NCI-H1048 (cell line): ENCODE data around the gene HIGD2B.
A peak's percentile ranks its signal among the peaks of the same experiment; 100 is the strongest.
"Not testable (repeated sequence)": the region's sequence is repeated elsewhere in the genome, so short reads cannot be mapped to it uniquely, and the experiment has no call there.

Source experiments
- DNase-seq: peaks from one replicate; lab custom pipeline; 2025; lab: John Stamatoyannopoulos, UW

HIGD2B gene, protein sequence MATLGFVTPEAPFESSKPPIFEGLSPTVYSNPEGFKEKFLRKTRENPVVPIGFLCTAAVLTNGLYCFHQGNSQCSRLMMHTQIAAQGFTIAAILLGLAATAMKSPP

DNA sequence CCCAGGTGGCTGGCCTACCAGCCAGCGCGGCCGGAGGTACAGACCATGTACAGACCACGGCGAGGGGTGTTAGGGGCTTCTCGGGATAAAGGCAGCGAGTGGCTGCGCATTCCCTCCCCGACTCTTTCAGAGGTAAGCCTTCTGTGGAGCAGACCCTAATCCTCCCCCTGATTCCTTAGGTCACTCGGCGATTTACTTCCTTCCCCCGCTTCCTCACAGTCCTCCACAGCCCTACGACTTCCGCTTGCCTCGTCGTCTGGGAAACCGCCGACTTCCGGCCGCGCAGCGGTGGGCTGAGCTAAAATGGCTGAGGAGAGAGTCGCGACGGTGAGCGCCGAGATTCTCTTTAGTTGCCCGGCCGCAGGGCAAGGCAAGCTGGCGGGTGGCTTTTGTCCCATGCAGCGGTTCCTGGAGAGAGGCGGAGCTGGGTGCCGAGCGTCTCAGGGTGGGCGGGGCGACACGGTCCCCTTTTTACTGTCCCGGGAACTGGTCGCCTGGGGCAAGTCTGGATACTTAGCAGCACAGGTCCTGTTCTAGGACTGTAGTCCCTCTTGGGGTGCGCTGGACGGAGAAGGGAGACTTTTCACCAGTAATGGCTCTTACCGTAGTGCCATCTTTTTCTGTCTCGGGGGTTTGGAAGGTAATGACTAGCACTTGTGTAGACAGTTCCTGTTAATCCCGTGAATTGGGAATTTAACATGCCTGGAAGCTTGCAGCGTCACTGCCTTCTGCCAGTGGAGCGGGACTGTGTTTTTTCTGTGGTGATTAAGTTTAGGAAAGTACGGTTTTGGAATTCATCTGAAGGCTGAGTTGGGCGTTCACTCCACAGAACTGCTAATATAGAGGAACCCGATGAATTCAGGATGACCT is at the start of gene HIGD2B, which contains the start of gene BBS4:
Gene HIGD2B, minus strand, starts transcription at position 258 of the 870 bp plus-strand sequence. CDS start 9,808 bp downstream, outside the sequence.
Gene BBS4, plus strand, starts transcription at position 283 of the 870 bp plus-strand sequence. Its CDS starts 21 bp downstream, at position 304.
- no peak for DNase-seq

DNA sequence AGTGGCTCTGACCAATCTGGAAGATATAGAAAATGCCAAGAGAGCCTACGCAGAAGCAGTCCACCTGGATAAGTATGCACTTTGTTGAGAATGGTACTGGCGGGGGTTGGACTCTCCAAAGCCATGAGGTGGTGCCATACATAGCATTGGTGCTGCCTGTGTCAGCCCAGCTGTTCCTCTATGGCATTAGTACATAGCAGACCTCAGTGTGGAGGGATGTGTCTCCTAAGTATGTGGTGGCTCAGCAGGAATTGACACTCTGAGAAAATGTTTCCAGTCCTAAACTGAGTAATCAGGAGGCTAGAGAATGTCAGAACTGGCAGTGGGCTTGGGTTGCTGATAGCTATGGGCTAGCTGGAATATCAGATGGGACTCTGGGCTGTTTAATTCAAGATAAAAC is 49.1 kb upstream of the HIGD2B start:
- no peak for DNase-seq

DNA sequence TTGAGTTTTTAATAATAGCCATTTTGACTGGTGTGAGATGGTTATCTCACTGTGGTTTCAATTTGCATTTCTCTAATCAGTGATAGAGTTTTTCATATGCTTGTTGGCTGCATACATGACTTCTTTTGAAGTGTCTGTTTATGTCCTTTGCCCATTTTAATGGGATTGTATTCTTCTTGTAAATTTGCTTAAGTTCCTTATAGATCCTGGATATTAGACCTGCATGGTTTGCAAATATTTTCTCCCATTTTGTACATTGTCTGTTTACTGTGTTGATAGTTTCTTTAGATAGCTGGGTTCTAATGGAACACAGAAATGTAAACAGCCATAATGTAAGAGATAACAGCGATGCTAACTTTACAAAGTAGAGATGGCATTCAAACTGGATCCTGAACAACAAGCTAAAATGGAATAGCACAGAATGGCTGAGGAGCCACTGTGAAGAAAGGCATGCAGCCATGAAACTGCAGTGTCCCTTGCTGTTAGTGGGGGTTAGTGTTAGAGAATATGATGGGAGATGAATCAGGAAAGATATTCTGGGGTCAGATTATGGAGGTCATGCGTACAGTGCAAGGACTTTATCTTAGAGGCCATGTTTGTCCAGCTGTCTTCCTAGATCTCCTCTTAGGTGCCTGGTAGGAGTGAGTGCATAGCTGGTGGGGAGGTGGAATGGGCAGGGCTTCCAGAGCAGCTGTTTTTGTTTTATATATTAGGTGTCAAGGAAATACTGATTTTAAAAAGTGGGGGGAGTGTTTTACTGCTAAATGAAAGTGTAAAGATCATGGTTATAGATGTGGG is 48.2 kb upstream of the HIGD2B start:
- no peak for DNase-seq

DNA sequence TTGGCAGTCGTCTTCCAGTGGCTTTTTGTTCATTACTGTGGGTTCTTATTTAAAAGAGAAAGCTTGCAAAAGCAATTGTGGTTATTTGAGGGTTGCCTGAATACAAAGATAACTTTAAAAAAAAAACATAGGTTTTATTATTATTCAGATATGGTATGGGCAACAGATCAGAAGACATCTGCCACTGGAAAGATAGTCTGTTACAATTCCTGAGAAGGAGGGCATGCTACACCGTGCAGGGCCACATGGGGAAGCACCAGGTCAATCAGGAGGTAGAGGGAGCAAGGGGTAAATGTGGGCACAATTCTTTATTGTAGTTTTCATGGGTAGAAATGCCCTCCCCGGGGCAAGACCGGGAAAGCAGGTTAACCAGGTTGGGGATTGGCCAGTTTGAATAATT is 46.5 kb upstream of the HIGD2B start:
- no peak for DNase-seq

DNA sequence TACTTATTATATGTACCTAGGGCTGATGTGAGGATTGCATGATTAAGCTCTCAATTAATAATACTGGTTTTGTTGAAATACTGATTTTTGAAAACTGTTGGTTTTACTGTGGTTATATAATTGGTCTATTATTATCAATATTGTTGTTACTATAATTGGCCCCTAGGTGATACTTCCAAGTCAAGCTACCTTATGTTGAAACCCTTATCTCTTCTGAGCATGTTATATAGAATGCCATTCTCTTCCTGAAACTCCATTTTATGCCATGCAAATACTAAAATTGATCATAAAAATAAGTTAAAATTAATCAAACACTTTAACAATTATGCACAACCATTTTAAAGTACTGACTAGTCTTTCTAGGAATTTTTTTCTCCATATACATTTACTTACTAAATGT is 46.1 kb upstream of the HIGD2B start:
- no peak for DNase-seq

DNA sequence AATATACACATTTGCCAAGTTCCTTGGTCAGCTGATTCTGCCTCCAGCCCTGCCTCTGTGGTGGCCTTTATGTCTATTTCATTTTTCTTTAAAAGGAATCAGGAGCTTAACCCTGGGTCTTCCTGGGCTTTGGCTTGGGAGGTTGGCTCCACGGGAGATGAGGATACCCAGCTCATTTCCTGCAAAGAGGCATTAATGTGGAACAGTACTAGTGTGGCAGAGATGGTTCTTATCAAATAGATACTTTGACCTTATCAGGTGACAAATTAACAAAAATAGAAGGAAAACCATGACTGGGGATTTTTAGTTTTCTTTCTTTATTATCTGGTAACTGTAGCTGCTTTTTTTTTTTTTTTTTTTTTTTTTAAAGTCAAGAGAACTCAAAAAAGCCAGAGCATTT is 42.8 kb upstream of the HIGD2B start:
- DNase-seq: no peak

DNA sequence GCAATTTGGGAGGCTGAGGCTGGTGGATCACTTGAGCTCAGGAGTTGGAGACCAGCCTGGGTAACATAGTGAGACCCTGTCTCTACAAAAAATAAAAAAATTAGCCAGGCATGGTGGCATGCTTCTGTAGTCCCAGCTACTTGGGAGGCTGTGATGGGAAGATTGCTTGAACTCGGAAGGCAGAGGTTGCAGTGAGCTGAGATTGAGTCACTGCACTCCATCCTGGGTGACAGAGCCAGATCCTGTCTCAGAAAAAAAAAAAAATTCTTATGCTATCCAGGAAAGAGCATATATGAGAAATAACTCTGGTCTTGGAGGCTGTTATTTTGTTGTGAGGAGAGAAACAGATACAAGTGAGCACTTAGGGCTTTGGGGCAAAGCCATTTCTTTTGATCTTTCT is 42.3 kb upstream of the HIGD2B start:
- DNase-seq: not testable (repeated sequence)

DNA sequence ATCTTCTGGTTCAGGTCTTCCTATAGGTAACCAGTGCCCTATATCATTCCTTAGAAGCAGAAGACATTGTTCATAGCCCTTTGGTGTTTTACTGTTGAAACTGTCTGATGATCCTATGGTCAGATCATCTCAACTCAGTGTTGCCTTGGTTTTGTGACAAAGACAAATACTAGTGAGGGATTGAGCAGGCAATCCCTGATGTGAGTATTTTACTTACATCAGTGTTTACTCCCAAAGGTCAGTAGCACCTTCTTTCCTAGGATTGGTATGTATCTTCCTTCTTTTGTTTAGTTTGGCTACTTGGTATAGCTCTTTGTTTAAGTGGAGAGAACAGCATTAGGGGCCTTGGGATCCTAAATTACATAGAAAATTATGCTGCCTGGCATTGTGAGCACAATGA is 41.2 kb upstream of the HIGD2B start:
- no peak for DNase-seq

DNA sequence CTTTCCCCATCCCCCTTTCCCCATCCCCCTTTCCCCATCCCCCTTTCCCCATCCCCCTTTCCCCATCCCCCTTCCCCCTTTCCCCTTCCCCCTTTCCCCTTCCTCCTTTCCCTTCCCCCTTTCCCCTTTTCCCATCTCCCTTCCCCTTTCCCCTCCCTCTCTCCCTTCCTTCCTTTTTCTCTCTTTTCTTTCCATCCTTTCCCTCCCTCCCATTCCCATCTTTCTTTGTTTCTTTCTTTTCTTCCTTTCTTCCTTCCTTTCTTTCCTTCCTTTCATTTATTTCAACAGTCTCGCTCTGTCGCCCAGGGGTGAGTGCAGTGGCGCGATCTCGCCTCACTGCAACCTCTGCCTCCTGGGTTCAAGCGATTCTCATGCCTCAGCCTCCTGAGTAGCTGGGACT is 39.9 kb upstream of the HIGD2B start:
- DNase-seq: not testable (repeated sequence)

DNA sequence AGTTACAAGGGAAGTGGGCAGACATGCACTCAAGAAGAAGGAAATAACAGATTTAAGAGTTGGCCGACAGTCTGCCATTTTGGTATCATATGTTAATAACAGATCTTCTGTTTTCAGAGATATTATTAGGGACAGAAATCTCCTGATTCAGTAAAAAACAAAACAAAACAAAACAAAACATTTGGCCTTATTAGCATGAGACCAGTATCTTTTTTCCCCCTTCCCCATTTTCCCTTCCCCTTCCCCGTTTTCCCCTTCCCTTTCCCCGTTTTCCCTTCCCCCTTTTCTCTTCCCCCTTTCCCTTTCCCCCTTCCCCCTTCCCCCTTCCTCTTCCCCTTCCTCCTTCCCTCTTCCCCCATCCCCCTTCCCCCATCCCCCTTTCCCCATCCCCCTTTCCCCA is 39.5 kb upstream of the HIGD2B start:
- DNase-seq: no peak

DNA sequence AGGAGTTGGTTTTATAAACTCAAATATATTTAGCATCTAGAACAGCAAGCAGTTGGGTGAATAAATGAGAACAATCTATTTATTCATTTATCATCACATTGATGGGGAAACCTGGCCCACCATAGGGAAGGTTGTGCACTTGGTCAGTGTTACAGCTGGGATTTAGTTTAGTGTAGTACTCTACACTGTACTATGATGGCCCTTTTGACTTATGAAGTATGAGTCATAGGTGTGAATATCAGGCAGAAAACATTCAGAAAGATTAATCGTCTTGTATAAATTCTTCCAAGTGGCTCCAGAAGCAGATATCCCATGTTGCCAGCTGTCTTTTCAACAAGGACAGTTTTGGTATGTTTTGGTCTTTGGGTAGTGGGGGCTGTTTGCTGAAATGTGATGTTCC is 38.0 kb upstream of the HIGD2B start:
- no peak for DNase-seq

DNA sequence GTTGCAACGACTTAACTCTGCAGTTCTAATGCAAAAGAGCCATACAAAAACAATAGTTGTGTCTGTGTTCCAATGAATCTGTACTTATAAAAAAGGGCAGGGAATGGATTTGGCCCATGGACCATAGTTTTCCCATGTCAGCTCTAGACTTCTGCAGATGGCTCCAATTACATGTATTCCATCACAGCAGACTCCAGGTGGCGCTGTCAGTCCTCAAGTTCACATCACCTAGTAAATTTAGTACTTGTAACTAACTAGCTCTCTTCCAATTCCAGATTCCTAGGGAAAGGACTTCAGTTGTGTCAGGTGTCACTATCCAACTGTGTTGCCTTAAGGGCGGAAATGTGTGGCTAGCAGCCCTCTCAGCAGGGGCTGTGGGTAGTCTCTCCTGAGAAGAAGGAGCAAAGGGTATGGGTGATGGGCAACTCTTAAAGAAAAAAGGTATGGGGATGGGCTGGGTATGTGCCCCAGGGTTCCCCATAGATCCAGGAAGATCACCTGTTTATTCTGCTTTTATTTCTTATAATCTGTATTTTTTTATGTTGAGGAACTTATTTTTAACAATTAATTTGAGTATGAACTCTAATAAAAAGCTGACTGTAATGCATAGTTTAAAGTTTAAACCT is 36.2 kb upstream of the HIGD2B start:
- DNase-seq: peak; percentile 17

DNA sequence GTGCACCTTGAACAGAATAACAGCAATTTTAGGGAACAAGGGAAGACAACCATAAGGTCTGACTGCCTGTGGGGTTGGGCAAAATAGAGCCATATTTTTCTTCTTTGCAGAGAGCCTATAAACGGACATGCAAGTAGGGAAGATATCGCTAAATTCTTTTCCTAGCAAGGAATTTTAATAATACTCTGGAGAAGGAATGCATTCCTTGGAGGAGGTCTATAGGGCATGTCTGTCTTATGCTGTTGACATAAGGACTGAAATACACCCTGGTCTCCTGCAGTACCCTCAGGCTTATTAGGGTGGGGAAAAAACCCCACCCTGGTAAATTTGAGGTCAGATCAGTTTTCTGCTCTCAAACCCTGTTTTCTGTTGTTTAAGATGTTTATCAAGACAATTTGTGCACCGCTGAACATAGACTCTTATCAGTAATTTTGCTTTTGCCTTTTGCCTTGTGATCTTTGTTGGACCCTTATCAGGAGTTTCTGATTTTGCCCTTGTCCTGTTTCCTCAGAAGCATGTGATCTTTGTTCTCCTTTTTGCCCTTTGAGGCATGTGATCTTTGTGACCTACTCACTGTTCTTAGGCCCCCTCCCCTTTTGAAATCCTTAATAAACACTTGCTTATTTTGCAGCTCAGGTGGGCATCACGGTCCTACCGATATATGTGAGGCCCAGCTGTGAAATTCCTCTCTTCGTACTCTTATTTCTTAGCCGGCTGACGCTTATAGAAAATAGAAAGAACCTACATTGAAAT is 22.7 kb upstream of the HIGD2B start:
- not testable (repeated sequence) for DNase-seq

DNA sequence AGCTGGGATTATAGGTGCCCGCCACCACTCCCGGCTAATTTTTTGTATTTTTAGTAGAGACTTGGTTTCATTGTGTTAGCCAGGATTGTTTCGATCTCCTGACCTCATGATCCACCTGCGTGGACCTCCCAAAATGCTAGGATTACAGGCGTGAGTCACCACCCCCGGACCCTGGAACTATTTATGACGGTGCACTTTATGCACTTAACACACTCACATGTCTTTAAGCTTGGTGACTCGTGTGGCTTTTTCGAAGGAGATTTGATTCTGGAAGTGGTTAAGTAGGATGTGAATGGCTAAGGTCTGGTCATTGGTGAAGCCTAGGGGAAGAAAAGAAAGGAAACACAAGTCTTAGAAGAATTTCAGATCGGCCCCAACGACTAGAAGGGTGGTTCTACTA is 20.3 kb upstream of the HIGD2B start:
- DNase-seq: no peak

DNA sequence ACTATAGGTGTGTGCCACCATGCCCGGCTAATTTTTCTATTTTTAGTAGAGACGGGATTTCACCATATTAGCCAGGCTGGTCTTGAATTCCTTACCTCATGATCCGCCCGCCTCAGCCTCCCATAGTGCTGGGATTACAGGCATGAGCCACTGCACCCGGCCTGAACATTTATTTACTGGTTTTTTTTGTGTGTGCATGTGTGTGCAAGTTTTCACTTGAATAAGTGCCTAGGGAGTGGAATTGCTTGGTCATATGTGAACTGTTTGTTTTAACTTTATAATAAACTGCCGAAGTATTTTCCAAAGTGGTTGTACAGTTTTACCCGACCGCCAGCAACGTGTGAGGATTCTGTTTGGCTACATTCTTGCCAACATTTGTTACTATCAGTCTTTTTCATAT is 14.1 kb upstream of the HIGD2B start:
- DNase-seq: no peak

DNA sequence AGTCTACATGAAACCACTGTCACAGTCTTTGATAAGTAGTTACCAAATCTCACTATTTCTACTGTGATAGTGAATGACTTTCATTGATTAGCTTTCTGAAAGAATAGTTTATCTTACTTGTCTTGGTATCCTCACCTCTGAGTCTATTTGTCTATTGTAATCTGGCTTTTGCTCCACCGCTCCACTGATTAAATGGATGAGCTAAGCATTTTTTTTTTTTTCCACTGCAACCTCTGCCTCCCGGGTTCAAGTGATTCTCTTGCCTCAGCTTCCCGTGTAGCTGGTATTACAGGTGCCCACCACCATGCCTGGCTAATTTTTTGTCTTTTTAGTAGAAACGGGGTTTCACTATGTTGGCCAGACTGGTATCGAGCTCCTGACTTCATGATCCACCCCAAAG is 13.0 kb upstream of the HIGD2B start:
- no peak for DNase-seq

DNA sequence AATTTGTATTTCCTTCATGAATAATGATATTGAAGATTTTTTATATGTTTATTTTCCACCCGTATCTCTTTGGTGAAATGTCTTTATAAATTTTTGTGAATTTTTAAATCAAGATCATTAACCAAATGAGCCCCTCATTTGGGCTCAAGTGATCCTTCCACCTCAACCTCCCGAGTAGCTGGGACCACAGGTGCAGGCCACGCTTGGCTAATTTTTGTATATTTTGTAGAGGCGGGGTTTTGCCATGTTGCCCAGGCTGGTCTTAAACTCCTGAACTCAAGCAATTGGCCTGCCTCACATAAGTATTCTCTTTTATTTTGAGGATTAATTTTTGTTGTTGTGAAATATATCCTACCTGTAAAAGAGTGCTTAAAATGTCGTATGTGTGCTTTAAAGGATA is 5.0 kb upstream of the HIGD2B start:
- no peak for DNase-seq

DNA sequence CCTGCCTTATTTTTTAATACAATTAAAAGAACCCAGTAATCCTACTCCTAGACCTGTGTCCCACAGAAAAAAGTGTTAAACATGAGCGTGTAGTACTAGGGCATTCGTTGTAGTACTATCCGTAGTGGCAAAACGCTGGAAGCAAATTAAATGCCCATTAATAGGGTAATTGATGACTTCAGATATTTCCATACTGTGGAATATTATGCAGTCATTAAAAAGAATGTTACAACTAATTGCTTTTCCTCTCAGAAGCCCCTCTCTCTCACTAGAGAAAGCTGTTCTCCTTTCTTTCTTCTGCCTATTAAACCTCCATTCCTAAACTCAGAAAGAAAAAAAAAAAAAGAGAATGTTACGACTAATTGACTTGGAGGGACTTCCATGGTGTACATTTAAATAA is 2.7 kb upstream of the HIGD2B start:
- no peak for DNase-seq

DNA sequence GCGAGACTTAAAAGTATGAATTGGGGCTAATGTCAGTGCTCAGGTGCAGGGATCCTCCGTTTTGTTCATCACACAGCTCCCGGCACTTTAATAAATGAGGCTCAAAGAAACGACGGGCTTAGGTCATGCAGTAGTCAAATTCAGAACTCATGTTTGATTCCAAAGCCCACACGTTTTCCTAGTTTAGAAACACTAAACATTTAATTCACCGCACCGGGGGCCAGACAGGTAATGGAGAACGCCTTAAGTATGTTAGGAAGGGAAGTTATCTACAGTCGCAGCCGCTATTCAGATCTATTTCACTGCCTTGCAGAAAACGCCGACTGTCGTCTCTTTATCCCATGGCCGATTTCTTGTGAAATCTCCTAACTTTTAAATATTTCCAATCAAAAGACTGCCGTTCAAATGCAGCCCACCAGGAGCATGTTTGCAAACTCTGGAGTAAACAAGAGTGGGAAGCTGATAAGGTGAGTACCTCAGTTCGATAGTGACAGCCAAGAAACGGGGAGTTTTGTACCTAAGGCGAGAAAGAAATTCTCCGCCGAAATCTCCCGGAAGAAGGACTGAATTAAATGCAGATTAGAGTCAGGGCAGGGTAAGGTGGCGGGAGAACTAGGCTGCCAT is 569 bp downstream of the HIGD2B start:
- DNase-seq: no peak

DNA sequence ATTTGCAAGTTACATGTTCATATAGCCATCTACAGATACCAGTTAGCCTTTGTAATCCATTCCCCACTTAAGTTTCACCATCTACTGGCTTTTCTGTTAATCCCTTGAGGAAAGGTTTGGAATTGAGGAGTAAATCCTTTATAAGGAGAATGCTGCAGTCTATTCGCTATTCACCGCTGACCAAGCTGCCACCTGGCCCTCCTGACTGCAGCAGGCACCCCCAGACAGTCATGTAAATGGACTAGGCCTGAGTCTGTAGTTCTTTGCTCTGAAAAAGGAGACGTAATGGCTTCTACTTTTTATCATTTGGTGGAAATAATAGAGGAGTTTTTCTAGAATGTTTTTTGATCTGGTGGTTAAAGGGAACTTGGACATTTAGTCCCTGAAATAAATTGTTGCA is 3.2 kb downstream of the HIGD2B start:
- no peak for DNase-seq

DNA sequence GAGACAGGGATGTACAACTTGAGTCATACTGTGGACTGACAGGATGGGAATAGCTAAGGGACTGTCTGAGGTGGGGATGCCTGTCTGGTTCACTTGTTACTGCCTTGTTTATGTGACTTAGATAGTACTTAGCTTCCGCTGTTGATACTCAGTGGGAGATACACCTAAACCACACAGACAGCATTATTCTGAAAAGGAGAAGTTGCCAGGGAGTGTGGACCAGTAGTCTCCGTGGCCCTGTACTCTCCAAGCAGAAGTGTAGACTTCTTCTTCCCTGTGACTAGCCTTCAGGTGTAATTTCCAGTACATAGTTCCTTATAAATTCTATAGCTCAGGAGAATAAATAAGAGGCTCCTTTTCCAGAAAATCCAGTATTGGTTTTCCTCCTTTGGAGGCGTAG is 5.1 kb downstream of the HIGD2B start:
- no peak for DNase-seq
